Stimulated activated CD8-positive, alpha-beta memory T cell treated with anti-CD3 and anti-CD28 coated beads, Interleukin-15, amount 100 ng/mL, for 4 hours (primary cell): Measurements from ENCODE around the gene ZNF292.
"Not testable (repeated sequence)": the region's sequence is repeated elsewhere in the genome, so short reads cannot be mapped to it uniquely, and the experiment has no call there.

Source experiments
- DNase-seq, 2 donors: peaks; one replicate each; pipeline ENCODE4 v3.0.0-alpha.2; 2020; ENCODE audit warnings: low read depth in 2 of 2

ZNF292 gene

DNA sequence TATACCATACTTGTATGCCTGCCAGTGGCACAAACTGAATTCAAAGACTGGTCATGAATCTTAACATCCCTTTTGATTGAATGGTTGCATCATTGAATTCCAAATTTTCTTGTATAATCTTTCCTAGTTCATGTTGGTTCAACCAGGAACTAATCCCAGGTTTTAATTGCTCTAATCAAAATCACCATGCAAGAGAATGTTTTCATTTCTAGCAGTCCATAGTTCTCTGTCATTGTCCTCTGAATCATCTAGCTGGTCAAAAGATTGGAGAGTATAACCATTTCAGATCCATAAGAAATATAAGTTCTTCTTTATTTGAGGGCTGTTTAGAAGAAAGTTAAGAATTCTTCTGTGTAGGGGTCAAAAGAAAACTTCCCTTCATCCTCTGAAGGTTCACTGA is 57.2 kb downstream of the ZNF292 start:
- DNase-seq = no peak

DNA sequence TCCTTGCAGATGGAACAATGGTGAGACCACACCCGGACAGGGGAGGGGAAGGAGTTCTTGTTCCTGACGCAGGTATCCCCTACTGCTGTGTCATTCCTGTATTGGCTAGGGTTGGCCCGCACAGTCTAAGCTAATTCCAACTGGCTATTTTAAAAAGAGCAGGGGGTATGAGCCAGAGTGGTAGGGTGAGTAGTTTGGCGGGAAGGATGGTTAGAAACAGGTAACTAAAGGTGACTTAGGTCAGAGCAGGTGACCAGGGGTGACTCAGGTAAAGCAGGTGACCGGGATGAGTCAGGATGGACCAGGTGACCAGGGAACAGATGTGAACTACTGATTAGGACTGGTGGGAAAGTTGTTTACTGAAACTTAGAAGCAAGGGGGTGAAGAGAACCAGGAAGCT is 58.0 kb downstream of the ZNF292 start:
- no peak for DNase-seq

DNA sequence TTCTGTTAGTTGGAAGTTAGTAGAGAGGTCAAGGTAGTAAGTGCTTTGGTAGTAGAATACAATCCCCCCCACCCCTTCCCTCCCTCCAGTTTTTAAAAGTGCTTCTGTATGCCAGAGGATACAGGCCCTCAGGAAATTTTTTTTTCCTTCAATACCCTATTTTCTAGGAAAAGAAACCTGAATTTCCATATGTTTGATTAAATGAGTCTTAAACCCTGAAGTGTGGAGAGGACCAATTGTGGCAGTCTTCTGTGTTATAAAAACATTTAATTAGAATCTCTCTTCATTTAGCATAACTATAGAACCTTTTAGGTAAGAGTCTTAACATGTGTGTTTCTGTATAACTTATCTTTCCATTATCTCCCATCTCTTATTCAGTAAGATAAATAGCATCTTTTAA is 59.5 kb downstream of the ZNF292 start:
- DNase-seq = no peak

DNA sequence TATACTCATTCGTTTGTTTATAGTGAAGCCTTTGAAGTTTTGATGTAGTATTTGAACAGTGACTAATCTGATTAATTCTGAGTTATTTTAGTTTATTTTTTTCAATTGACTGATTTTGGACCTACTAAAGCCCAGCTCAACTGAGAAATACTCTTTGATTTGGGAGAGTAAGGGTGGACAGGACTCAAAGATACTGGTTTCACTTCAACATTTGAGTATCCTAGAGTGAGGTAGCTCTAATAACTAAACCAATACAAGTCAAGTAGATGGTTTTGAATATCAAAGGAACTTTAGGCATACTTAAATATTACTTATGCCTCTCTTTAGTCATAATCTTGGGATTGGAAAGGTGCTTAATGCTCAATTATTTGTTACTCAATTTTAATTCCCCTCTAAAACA is 65.6 kb downstream of the ZNF292 start:
- DNase-seq = no peak

DNA sequence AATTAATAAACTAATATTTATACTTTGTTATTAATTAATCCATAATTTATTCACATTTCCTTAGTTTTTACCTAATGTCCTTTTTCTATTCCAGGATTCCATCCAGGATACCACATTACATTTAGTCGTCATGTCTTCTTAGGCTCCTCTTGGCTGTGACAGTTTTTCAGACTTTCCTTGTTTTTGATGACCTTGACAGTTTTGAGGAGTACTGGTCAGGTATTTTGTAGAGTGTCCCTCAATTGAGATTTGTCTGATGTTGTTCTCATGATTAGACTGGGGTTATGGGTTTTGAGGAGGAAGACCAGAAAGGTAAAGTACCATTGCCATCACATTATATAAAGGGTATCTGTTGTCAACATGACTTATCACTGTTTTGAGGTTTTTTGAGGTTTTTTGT is 67.3 kb downstream of the ZNF292 start:
- no peak for DNase-seq

DNA sequence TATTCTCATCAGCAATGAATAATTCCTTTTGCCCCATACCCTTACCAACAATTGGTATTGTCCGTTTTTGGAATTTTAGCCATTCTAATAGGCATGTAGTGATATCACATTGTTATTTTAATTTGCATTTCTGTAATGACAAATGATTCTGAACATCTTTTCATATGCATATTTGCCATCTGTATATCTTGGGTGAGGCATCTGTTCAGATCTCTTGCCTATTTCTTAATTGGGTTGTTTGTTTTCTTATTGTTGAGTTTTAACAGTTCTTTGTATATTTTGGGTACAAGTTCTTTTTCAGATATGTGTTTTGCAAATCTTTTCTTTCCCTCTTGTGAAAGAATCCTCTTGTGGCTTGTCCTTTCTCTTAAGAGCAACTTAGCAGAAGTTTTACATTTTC is 69.6 kb downstream of the ZNF292 start:
- no peak for DNase-seq

DNA sequence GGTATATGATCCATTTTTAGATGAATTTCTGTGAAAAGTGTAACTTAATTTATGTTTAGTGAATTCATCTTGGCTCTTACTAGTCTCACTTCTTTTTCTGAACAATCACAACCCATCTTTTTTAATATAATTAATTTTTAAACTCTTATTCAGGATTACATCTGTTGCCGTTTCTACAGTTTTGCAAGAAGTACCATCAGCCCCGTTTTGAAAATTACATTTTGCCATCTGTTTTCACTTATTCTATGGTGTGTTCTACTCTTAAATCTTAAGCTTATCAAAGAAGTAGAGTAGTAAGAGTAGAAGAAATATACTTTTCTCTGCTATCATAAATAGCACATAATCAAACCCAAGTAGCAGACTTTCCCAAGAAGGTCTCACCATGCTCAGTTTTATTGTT is 70.1 kb downstream of the ZNF292 start:
- DNase-seq = no peak

DNA sequence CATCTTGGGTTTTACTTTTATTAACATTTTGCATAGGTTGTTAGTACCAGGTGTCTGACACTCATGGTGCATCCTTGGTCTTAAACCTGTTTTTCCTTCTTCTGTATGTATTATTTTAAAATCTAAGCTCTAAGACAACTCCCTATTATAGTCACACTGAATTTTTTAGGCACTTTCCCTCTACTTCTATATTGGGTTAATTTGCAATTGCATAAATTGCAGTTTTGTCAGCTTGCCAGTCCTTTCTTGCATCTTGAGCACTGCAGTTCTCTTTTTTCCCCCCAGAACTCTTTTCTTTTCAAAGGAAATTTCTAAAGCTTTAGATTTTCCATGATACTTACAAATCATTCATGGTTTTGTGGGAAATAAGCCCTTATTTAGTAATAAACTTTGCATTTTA is 70.6 kb downstream of the ZNF292 start:
- no peak for DNase-seq

DNA sequence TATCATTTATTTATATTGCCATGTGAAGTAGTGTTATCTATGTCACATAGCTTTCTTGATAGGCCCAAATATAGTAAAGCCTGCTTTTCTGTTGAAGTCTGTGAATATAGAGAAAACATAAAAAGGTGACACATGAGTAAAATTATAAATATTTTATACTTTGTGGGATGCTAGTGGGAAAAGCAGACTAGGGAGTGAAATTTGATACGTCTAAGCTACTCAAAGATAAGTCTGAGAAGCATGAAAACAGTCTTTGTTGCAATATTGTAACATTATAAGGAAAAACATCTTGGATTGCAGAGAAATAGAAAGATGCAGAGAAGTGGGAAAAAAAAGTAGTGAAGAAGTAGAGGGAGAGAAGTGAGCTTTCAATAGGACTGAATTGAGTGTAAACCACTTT is 75.4 kb downstream of the ZNF292 start:
- no peak for DNase-seq

DNA sequence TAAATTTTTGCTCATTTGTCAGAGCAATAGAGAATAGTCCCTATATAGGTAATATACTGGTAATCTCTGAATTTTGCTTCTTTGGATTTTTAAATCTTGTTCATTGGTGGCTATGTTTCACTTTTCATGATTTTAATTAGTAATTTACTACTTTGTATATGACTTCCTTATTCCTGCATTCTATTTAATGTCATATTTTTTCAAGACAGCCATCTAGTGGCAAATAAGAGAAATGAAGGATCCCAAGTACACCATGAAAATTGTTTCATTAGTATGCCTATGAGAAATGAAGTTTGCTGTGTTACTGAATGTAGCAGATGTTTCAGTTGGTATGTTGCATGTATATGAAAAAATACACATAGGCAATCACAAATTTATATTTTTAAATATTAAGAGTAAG is 82.4 kb downstream of the ZNF292 start:
- DNase-seq = no peak

DNA sequence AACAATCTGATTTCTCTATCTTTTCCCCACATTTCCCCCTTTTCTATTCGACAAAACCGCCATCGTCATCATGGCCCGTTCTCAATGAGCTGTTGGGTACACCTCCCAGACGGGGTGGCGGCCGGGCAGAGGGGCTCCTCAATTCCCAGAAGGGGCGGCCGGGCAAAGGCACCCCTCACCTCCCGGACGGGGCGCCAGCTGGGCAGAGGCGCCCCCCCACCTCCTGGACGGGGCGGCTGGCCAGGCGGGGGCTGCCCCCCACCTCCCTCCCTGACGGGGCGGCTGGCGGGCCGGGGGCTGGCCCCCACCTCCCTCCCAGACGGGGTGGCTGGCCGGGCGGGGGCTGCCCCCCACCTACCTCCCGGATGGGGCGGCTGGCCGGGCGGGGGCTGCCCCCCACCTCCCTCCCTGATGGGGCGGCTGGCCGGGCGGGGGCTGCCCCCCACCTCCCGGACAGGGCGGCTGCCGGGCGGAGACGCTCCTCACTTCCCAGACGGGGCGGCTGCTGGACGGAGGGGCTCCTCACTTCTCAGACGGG is 83.8 kb downstream of the ZNF292 start:
- DNase-seq = not testable (repeated sequence)

DNA sequence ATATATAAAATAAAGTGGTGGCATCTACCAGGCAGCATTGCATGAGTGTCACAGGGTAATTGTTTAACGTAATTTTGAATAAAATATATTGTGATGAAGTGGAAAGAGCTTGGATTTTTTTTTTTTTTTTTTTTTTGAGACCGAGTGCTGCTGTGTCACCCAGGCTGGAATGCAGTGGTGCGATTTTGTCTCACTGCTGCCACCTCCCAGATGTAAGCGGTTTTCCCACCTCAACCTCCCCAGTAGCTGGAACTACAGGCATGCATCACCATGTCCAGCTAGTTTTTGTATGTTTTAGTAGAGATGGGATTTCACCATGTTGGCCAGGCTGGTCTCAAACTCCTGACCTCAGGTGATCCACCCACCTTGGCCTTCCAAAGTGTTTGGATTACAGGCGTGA is 85.9 kb downstream of the ZNF292 start:
- DNase-seq = no peak

DNA sequence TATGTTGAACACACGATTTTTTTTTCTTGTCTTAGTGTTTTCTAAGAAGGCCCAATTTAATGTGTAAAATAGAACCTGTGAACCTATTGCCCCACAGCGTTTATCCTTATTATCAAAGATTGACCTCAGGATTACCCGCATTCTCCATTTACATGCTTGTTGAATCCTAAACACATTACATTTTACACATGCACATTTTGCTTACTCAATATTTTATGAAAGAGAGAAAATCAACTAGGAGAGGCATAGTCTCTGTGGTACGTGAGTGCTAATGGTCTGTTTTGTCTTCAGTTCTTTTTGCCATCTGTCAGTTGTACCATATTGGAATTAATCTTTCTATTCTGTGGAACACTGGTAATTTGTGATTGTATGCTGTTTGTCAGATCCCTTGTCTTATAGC is 86.9 kb downstream of the ZNF292 start:
- no peak for DNase-seq

DNA sequence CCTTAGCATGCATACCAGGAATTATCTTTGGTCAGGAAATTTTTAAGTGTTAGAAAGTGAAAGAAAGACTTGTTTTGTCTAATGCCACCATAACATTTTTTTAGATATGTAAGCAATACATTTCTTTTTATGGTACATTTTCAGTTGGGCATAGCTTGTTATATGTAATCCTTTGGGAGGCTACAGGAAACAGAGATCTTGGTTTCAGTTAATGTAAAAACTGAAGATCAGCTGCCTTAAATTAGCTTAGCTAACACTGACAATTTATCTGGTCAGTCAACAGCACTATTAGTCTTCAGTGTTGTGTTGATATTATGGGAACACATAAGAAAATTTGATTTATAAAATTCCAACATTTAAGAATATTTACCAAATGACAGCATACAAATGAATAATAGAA is 88.4 kb downstream of the ZNF292 start:
- no peak for DNase-seq

DNA sequence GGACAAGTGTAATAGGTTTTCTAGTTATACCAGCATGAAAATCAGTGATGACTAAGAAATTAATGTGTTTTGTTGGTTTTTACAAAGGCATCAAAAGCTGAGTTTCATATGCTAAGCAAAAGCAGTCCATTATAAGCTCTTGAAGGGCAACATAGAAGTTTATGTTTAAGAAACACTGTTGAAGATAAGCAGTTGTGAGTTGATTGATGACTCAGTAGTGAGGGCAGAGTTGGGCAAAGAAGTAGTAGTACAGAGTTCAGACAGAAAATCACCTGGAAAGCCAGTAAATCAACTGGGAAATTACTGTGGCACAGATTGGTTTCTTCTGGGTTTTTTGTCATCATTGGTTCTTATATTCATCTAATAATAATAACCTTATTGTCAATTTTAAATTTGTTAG is 89.0 kb downstream of the ZNF292 start:
- DNase-seq = no peak

DNA sequence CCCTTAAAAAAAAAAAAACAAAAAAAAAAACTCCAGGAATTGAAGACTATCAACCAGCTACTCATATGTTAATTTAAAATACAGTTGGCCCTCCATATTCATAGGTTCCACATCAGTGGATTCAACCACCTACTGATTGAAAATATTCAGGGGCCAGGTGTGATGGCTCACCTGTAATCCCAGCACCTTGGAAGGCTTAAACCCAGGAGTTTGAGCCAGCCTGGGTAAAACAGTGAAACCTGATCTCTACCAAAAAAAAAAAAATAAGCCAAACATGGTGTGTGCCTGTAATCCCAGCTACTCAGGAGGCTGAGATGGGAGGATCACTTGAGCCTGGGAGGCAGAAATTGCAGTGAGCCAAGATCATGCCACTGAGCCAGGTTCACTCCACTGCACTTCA is 94.7 kb downstream of the ZNF292 start:
- DNase-seq = no peak

DNA sequence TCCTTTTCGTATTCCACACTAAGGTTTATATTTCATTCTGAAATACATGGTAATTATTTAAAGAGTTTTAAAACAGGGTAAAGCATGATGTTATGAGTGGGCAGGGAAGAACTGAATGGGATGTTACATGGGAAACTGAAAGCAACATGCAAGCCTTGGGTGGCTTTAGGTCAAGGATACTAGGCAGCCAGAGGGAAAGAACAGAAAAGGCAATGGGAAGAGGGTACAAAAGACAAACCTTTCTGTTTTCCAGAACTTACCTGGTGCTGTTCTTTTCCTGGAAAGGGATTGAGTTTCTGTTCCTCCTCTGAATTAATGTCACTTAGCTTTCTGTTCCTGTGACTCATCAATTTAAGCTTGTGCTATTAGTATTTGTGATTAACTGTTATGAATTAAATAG is 95.9 kb downstream of the ZNF292 start:
- DNase-seq = no peak

DNA sequence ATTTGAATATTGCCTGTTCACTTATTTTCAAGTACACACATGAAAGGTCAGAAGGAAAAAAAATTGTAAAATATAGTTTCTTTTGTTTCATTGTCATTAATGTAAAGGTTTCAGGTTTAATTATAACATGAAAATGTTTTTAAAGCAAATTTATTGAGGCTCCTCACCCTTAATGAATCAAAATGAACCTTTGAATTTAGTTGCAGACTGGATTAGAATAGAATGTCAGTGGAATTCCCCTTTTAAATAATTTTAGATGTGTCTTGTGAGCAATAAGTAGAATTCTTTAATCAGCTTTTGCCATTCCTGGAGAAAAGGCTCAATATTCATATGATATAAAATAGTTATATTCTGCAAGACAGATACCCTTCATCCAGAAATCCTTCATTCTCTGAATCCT is 96.4 kb downstream of the ZNF292 start:
- DNase-seq = no peak

DNA sequence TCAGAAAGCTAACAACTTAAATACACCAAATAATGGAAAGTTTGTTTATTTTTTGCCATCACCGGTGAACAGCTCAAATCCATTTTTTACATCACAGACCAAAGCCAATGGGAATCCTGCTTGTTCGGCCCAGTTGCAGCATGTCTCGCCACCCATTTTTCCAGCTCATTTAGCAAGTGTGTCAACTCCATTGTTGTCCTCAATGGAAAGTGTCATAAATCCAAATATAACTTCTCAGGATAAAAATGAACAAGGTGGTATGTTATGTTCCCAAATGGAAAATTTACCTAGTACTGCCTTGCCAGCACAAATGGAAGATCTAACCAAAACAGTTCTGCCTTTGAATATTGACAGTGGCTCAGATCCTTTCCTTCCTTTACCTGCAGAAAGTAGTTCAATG is 101.7 kb downstream of the ZNF292 start:
- no peak for DNase-seq

DNA sequence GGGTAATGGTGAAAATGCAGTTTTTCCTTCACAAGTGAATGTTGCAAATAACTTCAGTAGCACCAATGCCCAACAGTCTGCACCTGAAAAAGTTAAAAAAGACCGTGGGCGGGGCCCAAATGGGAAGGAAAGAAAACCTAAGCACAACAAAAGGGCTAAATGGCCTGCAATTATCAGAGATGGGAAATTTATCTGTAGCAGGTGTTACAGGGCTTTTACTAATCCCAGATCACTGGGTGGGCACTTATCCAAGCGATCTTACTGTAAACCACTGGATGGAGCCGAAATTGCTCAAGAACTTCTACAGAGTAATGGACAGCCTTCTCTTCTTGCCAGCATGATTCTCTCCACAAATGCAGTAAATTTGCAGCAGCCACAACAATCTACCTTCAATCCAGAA is 102.2 kb downstream of the ZNF292 start:
- no peak for DNase-seq

DNA sequence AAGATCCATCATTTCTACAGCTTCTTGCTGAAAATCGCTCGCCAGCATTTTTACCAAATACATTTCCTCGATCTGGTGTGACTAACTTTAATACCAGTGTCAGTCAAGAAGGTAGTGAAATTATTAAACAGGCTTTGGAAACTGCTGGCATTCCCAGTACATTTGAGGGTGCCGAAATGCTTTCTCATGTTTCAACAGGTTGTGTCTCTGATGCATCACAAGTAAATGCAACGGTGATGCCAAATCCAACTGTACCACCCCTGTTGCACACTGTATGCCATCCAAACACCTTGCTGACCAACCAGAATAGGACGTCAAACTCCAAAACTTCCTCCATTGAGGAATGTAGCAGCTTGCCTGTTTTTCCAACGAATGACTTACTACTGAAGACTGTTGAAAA is 102.6 kb downstream of the ZNF292 start:
- no peak for DNase-seq

DNA sequence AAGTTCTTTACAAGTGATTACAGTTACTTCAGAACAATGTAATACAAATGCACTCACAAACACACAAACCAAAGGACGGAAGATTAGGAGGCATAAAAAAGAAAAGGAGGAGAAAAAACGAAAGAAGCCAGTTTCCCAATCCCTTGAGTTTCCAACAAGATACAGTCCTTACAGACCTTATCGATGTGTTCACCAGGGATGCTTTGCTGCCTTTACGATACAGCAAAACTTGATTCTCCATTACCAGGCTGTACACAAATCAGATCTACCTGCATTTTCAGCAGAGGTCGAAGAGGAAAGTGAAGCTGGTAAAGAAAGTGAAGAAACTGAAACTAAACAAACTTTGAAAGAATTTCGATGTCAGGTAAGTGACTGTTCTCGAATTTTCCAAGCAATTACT is 104.4 kb downstream of the ZNF292 start:
- no peak for DNase-seq

DNA sequence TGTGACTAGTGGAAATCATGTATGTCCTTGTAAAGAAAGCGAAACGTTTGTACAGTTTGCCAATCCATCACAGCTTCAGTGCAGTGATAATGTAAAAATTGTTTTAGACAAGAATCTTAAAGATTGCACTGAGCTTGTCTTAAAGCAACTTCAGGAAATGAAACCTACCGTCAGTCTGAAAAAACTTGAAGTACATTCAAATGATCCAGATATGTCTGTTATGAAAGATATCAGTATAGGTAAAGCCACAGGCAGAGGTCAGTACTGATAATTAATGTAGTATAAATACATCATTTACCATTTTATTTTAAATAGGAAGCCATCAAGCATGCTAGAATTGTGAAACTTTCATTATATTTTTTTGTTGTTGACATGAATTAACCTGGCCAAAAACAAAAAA is 106.2 kb downstream of the ZNF292 start:
- no peak for DNase-seq

DNA sequence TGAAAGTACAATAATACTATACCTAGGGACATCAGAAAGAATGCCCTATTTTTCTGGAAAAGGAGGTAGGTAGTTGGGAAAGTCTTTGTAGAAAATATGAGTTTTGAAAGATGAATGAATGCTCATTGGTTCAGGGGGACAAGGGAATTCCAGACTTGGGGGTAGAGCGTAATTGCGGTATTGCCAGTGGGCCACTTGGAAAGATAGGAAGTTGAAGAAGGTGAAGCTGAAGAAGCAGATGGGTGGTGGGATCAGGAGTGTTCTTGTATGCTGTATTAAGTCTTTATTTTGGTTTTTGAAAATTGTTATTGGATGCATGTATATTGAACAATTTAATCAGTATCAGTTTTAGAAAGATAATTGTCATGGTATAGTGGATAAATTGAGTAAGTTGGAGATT is 109.1 kb downstream of the ZNF292 start:
- no peak for DNase-seq
